HG02678 (cell line): Measurements from ENCODE around the gene EPHA6.

Experiments
- ATAC-seq: cut with Tn5 transposase; IDR thresholded peaks from one replicate; pipeline ENCODE4 v1.9.1; 2021; ENCODE audit warnings: mild to moderate bottlenecking, moderate library complexity; ENCODE audit not compliant: unreplicated experiment

Gene EPHA6

DNA sequence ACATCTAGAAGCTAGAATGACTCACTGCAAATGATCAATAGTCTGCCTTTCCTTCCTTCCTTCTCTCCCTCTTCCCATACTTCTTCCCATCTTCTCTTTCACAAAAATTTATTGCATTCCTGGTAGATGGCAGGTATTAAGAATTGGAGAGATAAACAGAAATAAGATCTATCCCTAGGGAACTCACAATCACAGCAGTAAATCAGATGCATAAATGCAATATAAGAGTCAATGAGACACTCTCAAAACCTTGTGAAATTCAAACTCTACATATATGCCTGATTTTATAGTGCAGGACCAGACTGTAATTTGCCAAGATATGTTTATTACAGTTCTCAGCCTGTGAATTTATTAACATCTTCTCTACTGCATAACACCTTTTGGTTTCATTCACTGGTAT, 871.9 kb downstream of the EPHA6 start:
- ATAC-seq = no peak

DNA sequence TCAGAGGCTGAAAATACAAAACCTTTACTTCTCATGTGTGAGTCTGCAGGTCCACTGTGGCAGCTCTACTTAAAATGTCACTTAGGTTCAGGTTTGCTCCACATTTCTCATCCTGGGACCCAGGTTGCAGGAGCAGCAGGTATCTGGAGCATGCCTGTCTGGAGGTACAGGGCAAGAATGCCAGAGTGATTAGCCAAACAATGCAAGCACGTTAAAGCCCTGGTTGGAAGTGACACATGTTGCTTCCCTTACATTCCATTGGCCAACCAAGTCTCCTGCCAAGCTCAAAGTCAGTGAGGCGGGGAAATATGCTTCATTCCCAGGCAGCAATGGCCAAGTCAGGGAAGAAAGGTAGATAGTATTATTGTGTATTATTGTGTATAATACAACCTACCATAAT, 873.3 kb downstream of the EPHA6 start:
- no peak for ATAC-seq

DNA sequence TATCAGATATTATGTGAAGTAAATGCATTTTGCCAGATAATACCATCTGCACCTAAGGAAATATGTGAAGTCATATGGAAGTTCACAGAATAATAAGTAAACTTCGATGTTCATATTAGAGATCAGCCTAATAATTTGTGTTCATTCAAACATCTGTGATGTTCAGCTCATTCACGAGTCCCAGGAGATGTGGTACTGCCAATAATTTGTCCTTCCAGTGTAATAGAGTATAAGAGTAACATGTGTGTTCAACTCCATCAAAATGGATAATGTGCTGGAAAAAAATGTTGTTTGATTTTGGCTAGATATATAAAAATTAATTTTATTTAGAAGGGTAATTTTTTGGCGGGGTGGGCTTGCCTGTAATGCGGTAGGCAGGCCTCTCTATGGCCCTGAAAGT, 874.7 kb downstream of the EPHA6 start:
- ATAC-seq = no peak

DNA sequence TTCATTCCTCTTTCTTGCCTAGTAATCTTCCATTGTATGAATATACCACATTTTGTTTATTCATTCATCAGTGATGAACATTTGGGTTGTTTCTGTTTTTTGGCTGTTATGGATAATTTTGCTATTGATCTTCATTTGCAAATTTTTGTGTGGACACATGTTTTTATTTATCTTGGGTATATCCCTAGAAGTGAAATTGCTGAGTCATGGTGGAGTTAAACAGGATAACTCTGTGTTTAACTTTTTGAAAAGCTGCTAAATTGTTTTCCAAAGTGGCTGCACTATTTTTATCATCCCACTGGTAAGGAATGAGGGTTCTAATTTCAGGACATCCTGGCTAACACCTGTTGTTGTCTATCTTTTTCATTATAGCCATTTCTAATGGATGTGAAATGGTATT, 875.6 kb downstream of the EPHA6 start:
- ATAC-seq = no peak

DNA sequence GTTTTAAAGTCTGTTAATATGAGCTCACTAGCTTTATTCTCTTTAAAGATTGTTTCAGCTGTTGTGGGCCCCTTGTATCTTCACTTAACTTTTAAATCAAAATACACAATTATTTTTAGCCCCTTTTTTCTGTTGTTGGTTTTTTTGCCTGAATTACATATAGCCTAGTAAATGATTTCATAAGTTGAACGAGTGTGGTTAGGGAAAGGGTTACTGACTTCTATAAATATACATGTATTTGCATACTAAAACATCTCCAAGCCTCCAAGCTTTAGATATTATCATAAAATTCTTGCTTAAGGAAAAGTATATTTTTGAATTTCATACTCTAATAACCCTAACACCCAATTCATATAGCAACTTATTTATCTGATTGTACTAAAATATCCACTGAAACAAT, 877.0 kb downstream of the EPHA6 start:
- ATAC-seq = peak; percentile 51

- ATAC-seq = no peak
Measured at GRCh38 chr3:97692389-97692788, 878.0 kb downstream of the EPHA6 start.

DNA sequence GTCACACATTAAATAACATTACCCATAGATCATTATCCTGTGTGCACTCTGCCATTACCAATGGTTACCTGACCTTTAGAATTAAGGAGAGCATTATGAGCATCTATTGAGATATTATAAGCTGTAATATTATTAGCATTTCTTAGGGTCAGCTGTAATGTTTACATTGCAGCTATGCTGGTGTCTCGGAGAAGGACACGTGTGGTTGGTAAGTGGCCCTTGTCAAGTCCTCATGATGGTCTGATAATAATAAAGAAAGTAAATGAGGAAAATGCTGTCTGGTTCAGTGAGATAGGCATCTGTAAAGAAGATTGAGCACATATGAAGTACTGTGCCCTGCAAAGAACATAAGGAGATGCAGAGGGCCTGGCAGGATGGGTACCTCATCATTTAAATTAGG, 878.4 kb downstream of the EPHA6 start:
- ATAC-seq = no peak

GRCh38 chr3:97694876-97695275, 880.5 kb downstream of the EPHA6 start:
- ATAC-seq = no peak

DNA sequence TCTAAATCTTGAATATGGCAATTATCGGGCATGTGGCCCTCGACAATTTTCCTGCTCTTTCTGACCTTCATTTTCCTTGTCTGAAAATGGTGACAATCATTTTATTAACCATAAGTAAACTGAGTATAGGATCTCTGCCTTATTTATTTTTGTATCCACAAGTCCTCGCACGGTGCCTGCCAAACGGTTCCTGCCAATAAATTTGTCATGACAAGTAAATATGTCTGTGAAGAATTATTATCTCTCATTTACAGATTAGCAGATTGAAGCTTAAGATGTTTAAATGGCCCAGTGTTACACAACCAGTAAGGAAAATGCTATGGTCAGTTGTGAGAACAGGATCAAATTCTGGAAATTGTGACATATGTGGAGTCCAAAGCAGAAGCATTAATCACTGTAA, 884.3 kb downstream of the EPHA6 start:
- ATAC-seq = no peak

DNA sequence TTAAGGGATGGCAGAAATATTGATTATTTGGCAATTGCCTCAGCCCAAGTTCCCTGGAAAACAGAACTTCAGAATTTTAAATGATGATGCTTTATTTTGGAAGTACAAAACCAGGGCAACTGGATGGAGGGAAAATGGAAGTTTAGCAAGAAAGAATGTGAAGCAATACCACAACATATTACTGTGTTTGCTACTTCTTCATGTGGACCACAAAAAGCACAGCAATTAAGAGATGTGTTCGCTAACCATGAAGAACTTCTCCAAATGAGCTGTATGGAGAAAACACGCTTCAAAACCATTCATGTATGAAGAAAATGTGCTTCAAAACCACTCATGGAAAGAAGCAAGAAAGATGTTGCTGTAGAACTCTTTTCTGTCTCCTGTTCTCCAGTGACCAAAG, 885.5 kb downstream of the EPHA6 start:
- no peak for ATAC-seq

GRCh38 chr3:97705764-97706163, 891.4 kb downstream of the EPHA6 start:
- ATAC-seq = no peak

- ATAC-seq = no peak
Measured at GRCh38 chr3:97706226-97706625, 891.8 kb downstream of the EPHA6 start.

GRCh38 chr3:97711654-97712053, 897.3 kb downstream of the EPHA6 start:
- no peak for ATAC-seq

DNA sequence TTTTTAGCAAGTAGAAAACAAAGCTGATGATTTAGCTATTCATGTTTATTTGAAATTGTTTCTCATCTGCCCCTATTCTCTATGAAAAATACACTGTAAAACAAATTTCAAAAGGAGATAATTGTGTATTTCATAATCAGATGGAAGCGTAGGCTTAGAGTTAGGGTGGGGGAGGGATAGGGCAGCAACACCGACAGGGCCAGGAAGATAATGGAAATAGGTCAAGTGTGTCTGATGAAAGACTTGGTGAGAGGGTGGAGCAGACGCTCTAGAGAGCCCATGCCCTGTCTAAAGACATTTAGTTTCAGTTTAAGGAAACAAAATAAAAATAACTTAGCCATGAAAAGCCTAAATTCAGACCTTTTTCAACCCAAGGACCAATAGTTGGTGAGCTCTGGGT, 898.5 kb downstream of the EPHA6 start:
- no peak for ATAC-seq

DNA sequence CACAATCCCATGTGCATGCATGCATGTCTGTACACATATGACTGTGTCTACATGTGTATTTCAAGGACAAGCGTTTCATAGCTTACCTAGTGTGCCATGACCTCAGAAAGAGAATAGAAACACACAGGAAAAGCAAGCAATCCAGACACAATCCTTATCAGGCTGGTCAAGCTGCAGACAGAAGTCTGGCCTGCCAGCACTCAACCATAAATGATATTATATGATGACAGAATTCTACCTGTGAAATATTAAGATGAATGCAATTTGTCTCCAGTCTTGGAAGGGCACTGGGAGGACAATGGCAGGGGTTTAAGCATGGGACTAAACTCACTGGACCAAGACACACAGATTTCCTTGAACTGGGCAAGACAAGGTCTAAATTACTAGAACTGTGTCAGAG, 899.2 kb downstream of the EPHA6 start:
- no peak for ATAC-seq

GRCh38 chr3:97719156-97719821, 904.9 kb downstream of the EPHA6 start:
- ATAC-seq = peak; percentile 97

- no peak for ATAC-seq
Measured at GRCh38 chr3:97720417-97720816, 906.0 kb downstream of the EPHA6 start.

DNA sequence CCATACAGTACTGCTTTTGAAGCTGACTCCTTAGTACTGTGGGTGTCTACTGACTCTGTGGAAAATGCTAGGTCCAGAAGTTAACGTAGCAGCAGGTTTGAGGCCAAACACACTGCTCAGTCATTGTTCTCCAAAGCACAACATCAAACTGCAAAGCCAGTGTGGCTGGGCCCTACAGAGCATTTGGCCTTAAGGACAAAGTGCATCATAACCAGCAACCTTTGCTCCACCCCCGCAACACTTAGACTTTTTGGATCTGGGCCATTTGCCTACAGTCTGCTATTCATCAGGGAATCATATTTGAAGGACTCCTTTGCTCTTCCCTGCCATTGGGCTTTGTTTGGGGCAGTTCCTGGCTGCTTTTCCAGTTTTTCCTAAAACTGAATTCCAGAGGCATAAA, 907.1 kb downstream of the EPHA6 start:
- no peak for ATAC-seq

GRCh38 chr3:97736928-97737327, 922.5 kb downstream of the EPHA6 start:
- no peak for ATAC-seq

DNA sequence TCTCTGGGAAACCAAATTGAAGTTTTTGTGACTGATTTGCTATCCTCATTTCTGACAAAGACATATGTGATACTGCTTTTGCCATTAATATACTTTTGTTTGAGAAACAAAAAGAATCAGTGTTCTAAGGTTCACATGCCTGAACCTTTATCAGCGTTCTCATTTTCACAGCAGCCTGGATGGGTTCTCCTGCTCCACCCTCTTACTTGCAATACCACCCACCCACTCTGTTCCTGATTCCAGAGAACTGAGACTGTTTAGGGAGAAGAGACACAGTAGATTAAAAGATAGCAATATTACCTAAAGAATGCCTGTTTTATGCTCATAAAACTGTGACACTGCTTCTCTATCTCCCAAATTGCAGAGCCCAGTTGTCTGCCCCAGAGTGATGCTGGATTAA, 924.4 kb downstream of the EPHA6 start:
- ATAC-seq = no peak

DNA sequence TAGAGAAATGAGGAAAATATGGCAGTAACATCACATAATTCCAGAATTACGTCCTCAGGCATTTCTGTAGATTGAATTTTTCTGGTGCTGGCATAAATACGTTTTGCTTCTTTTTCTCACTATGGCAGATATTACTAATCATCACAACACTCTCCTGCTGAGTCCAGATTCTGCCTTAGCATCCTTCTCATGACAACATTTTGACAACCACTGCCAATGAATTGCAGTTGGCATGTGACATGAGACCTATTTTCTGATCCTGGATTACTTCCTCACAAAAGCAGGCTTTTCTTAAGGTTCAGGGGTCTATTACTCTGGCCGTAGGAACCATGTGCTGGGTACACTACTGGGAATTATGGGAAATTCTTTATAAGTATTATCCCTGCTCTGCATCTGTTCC, 927.6 kb downstream of the EPHA6 start:
- ATAC-seq = no peak

DNA sequence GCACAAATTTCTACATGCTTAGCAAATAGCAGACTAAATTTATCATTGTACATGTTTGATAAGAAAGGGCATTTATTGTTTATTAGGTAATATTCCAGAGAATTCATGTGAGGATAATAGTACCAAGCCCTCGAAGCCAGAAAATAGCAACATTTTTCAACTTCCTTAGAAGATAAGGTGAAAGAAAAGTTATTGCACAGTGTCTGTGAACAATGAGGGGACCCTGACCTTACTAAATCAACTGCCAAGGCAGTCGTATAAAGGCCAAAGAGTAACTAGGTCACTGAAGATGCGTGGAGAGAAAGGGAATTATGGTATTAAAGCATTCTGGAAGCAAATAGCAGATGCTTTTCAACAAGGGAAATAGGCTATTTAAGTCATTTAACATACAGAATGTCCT, 929.9 kb downstream of the EPHA6 start:
- ATAC-seq = no peak

GRCh38 chr3:97763586-97764406, 949.4 kb downstream of the EPHA6 start:
- no peak for ATAC-seq
